ENCODE results near the gene FKBP2.

The FKBP2 gene

DNA sequence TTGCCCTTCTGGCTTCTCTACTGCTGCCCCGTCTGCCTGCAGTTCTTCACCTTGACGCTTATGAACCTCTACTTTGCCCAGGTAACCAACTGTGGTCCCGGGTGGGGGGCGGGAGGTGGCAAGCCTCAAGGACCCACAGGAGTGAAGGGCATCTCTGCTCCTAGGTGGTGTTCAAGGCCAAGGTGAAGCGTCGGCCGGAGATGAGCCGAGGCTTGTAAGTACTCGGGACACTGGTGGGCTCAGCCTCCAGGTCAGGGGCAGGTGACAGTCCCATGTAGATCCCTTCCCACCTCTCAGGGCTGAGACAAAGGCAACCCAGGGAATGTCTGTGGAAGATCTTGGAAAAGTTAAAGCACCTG, 45.9 kb downstream of the FKBP2 start:
- no peak for DNase-seq

DNA sequence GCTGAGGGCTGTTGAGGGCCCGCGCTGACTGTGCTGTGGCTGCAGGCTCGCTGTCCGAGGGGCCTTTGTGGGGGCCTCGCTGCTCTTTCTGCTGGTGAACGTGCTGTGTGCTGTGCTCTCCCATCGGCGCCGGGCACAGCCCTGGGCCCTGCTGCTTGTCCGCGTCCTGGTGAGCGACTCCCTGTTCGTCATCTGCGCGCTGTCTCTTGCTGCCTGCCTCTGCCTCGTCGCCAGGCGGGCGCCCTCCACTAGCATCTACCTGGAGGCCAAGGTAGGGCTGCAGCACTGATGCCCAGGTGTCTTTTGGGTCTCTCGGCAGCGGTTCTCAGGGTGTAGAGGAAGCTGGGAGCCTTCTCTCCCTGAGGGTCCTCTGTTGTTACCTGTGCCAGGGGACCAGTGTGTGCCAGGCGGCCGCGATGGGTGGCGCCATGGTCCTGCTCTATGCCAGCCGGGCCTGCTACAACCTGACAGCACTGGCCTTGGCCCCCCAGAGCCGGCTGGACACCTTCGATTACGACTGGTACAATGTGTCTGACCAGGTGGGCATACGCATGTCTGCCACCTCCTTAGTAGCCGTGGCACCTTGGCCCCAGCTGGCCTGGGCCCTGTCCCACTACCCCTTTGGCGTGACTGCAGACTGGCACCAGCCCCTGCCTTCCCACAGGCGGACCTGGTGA, 46.9 kb downstream of the FKBP2 start:
- DNase-seq: no peak

DNA sequence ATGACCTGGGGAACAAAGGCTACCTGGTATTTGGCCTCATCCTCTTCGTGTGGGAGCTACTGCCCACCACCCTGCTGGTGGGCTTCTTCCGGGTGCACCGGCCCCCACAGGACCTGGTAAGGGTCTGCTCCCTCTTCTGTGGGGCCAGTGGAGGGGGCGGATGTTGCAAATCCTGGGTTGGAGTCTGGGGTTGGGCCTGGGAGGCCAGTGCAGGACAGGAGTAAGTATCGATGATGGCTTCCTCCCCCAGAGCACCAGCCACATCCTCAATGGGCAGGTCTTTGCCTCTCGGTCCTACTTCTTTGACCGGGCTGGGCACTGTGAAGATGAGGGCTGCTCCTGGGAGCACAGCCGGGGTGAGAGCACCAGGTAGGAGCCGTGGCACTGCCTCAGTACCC, 47.5 kb downstream of the FKBP2 start:
- no peak for DNase-seq

DNA sequence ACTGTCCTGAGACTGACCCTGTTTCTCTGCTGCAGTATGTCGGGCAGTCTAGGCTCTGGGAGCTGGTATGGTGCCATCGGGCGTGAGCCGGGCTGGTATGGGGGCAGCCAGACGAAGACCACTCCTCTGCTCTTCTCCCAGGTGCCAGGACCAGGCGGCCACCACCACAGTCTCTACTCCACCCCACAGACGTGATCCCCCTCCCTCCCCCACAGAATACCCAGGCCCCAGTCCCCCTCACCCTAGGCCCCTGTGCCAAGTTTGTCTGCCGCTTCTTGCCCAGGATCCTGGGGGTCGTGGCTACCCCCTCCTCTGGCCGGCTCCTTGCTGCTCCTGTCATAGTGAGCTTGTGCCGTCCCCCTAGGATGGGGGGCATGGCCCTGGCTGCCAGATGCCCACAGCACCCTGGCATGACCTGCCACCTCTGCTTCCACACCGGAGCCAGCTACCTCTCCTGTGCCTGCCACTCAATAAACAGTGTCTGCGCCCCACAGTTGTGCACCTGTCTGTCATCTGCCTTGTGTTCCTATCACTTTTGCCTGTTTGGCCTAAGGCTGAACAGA, 48.2 kb downstream of the FKBP2 start:
- DNase-seq: no peak

DNA sequence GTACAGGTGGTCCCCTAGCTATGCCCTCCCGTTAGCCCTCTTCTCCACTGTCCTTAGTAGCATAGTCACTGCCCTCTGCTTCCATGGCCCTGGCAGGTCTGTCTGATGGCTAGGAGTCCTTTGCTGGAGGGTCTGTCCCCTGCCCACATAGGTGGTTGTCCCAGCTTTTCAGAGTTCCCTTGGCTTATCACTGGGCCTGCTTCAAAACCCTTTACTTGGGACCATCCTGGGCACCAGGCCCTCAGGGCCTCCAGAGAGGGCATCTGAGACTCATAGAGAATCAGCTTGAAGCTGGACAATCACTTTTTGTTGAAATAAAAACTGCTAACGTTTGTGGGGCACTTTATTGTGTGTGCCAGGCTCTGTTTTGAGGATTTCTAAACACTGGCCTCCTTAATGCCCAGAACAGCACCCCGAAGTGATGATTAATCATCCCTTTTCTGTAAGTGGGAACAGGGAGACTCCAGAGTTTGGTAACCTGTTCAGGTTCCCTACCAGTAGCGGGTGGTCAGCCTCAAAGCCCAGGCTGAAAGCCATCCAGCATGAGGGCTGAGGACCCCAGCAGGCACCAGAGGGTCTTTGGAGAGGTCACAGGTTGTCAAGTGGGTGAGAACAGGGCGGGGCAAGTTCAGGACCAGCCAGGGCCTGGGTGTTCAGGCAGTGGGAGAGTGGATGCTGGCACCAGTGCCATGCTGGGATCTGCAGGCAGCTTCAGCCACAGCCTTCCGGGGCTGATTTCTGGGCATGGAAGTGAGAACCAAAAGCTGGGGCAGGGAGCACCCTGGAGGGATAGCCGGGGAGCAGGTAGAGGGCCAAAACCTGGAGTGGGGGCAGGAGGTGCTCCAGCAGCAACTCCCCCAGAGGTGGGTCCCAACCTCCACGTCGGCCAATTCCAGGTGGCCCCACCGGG, 49.7 kb downstream of the FKBP2 start:
- DNase-seq: no peak

DNA sequence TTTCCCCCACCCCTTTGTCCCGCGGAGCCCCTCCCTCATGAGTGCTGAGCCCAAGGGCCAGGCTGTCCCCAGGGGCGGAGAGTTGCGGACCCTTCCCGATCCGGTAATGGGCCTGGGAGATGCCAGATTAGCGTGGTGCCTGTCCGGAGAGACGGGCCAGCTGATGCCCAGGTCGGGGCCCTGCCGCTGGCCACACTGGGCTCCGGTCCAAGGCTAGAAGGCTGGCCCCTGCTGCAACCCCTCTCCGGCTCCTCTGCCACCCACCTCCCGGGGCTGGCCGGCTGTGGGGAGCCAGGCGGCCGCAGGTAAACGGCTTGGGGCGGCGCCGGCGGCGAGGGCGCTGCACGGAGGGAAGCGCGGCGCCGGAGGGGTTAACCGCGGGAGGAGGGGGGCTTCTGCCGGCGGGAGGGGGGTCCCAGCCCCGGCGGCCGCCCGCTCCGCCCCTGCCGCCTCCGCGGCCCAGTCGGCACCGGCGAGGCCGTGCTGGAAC, 50.4 kb downstream of the FKBP2 start, which contains the start of gene KCNK4:
TSS of gene KCNK4 (plus strand) at position 41 of the 490 bp plus-strand sequence. CDS start 1,717 bp downstream, outside the sequence.
- no peak for DNase-seq

DNA sequence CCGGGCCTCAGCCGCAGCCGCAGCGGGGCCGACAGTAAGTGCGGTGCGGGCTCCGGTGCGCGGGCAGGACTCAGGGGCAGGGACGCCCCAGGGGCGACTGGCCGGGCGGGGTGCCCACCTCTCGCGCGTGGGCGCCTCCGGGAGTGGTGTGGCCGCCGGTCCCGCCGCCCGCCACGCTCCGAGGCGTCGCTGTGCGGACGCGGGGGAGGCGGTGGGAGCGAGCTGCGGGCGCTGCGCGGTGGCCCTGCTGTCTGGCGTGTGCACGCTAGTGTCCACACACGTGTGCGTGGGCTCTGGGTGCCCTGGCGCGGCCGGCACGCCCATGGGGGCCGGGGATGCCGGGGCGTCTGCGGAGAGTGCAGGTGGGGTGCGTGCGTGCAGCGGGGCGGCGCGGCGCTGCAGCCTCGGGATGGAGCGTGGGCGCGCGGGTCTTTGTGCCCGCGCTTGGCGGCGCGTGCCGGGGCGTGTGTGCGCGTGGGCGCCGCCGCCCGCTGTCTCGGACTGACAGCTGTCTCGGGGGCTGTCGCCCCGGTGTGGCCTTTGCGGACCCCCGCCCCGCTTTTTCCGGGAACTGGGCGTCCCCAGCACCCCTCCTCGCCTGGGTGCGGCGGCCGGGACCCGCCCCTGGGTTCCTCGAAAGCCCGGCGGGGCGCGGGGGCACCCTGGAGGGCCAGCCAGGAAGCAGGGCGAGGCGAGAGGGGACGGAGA, 51.0 kb downstream of the FKBP2 start:
- no peak for DNase-seq

DNA sequence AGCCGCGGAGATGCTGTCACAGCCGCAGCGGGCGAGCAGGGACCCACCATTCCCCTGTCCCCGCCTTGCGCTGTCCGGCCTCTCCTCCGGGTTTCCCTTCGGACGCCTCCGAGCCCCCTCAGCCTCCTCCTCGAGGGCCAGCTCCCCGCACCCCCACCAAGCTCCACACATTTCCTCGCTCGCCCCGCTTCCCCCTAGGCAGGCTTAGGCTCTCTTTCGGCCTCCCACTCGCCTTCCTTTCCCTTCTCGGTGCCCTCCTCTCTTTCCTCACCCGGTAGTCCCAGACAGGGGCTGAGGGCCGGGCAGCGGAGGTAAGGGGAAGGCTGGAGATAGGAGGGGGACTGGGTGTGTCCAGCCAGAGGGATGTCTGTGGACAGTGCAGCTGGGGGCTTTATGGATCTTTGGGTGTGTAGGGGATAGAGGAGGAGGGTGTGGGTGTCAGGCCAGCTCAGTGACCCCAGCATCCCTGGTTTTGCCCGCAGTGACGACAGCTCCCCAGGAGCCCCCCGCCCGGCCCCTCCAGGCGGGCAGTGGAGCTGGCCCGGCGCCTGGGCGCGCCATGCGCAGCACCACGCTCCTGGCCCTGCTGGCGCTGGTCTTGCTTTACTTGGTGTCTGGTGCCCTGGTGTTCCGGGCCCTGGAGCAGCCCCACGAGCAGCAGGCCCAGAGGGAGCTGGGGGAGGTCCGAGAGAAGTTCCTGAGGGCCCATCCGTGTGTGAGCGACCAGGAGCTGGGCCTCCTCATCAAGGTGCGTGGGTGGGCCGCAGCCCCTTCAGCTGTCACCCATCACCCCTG, 51.8 kb downstream of the FKBP2 start:
- DNase-seq: no peak

Data from NCI-H446 (cell line).